ENCODE results near the gene NRP2. TPM values are rescaled to one million over a fixed set of nuclear protein-coding genes. Genes with fewer than 3 reads are reported as not detected.

Gene NRP2
- total RNA-seq, 2 donors from 2014 or later: 69.7 to 92.4 TPM

GRCh38 chr2:205781244-205781931 lies 99.1 kb downstream of the NRP2 start:
- H3K36me3 ChIP-seq (ENCODE audit: control insufficient read depth, insufficient read depth, low read length): no peaks in the 10 kb centered on the region
- Mint-ChIP-seq H3K27me3 (ENCODE audit: insufficient read depth) (no peaks in the 10 kb centered on the region), H3K36me3 (ENCODE audit: low read depth) (peaks cover 11% of the 10 kb centered on the region), H3K9me3 (no peaks in the 10 kb centered on the region), H3K4me3 (no peak overlapping the region), H3K4me1 (peaks cover 21% of the 10 kb centered on the region), H3K27ac (no peak overlapping the region)
- H3K9me3 ChIP-seq (ENCODE audit: control insufficient read depth, low read length): no peaks in the 10 kb centered on the region
- no peaks in the 10 kb centered on the region for H3K27me3 ChIP-seq (ENCODE audit: control insufficient read depth, insufficient read depth, low read length, poor library complexity, severe bottlenecking)
- no peak for DNase-seq
- 82 to 100% methylated on average over 1 to 5 of the region's 5 CpGs for WGBS, 2 experiments (ENCODE audit: insufficient coverage in 1 of 2, insufficient read length in 1 of 2)
- no peak overlapping the region for H3K4me3 ChIP-seq (ENCODE audit: low read length)
- no peak overlapping the region for H3K27ac ChIP-seq (ENCODE audit: low read depth, low read length)
- H3K4me1 ChIP-seq (ENCODE audit: control insufficient read depth, insufficient read depth, low read length): peaks cover 9% of the 10 kb centered on the region
- H3K9ac ChIP-seq (ENCODE audit: extremely low read depth, low read length, poor library complexity, severe bottlenecking): no peak overlapping the region
- no peak for TF ChIP-seq CTCF (conservative IDR thresholded peaks at IDR 0.05)

- Mint-ChIP-seq H3K4me1 (peaks cover 27% of the 10 kb centered on the region), H3K27ac (no peak overlapping the region), H3K36me3 (ENCODE audit: low read depth) (peaks cover 8% of the 10 kb centered on the region), H3K4me3 (no peak overlapping the region), H3K9me3 (no peaks in the 10 kb centered on the region), H3K27me3 (ENCODE audit: insufficient read depth) (no peaks in the 10 kb centered on the region)
- no peak for DNase-seq
- H3K4me3 ChIP-seq (ENCODE audit: low read length): no peak overlapping the region
- no peaks in the 10 kb centered on the region for H3K9me3 ChIP-seq (ENCODE audit: control insufficient read depth, low read length)
- H3K9ac ChIP-seq (ENCODE audit: extremely low read depth, low read length, poor library complexity, severe bottlenecking): no peak overlapping the region
- no peak overlapping the region for H3K27ac ChIP-seq (ENCODE audit: low read depth, low read length)
- H3K27me3 ChIP-seq (ENCODE audit: control insufficient read depth, insufficient read depth, low read length, poor library complexity, severe bottlenecking): no peaks in the 10 kb centered on the region
- TF ChIP-seq CTCF (conservative IDR thresholded peaks at IDR 0.05): no peak
- H3K36me3 ChIP-seq (ENCODE audit: control insufficient read depth, insufficient read depth, low read length): no peaks in the 10 kb centered on the region
- H3K4me1 ChIP-seq (ENCODE audit: control insufficient read depth, insufficient read depth, low read length): peaks cover 9% of the 10 kb centered on the region
- 94 to 100% methylated on average over 2 to 4 of the region's 4 CpGs for WGBS, 2 experiments (ENCODE audit: insufficient coverage in 1 of 2, insufficient read length in 1 of 2)
Observed at GRCh38 chr2:205782941-205783340, 100.6 kb downstream of the NRP2 start.

- Mint-ChIP-seq H3K27ac (no peak overlapping the region), H3K4me3 (no peak overlapping the region), H3K4me1 (peaks cover 27% of the 10 kb centered on the region), H3K27me3 (ENCODE audit: insufficient read depth) (no peaks in the 10 kb centered on the region), H3K9me3 (no peaks in the 10 kb centered on the region), H3K36me3 (ENCODE audit: low read depth) (peaks cover 8% of the 10 kb centered on the region)
- no peaks in the 10 kb centered on the region for H3K9me3 ChIP-seq (ENCODE audit: control insufficient read depth, low read length)
- DNase-seq: no peak
- peaks cover 9% of the 10 kb centered on the region for H3K4me1 ChIP-seq (ENCODE audit: control insufficient read depth, insufficient read depth, low read length)
- H3K27ac ChIP-seq (ENCODE audit: low read depth, low read length): no peak overlapping the region
- no peaks in the 10 kb centered on the region for H3K36me3 ChIP-seq (ENCODE audit: control insufficient read depth, insufficient read depth, low read length)
- no peak for TF ChIP-seq CTCF (conservative IDR thresholded peaks at IDR 0.05)
- H3K4me3 ChIP-seq (ENCODE audit: low read length): no peak overlapping the region
- H3K27me3 ChIP-seq (ENCODE audit: control insufficient read depth, insufficient read depth, low read length, poor library complexity, severe bottlenecking): no peaks in the 10 kb centered on the region
- no peak overlapping the region for H3K9ac ChIP-seq (ENCODE audit: extremely low read depth, low read length, poor library complexity, severe bottlenecking)
- WGBS, 2 experiments (ENCODE audit: insufficient coverage in 1 of 2, insufficient read length in 1 of 2): 91 to 92% methylated on average over 4 to 5 of the region's 5 CpGs
Observed at GRCh38 chr2:205783872-205784499, 101.7 kb downstream of the NRP2 start.

Measured in endodermal cell (in vitro differentiated cells).